Smooth muscle cell (in vitro differentiated cells): ENCODE measurements around the gene DGKG. TPM values are rescaled to one million over a fixed set of nuclear protein-coding genes. Genes with fewer than 3 reads are reported as not detected.

ENCODE experiments used
- DNase-seq: peaks from one replicate; lab custom pipeline; 2025; ENCODE audit not compliant: unreplicated experiment; lab: John Stamatoyannopoulos, UW
- H2AFZ ChIP-seq: fragments of 200-600 bp; sonication (generic); 2 replicates; pipeline ENCODE4 v1.6.0; 2016; ENCODE audit warnings: antibody characterized with exemption, low read depth, mild to moderate bottlenecking
- H3F3A ChIP-seq: fragments of 200-600 bp; sonication (generic); 2 replicates; pipeline ENCODE4 v1.6.0; 2017; ENCODE audit warnings: antibody characterized with exemption, low read depth
- H3K27ac ChIP-seq: fragments of 200-600 bp; sonication (generic); 2 replicates; pipeline ENCODE4 v1.5.1; 2016; ENCODE audit warnings: low read depth, mild to moderate bottlenecking
- H3K27me3 ChIP-seq: fragments of 200-600 bp; sonication (generic); 2 replicates; pipeline ENCODE4 v1.6.1; 2016; ENCODE audit warnings: low read depth, mild to moderate bottlenecking
- H3K36me3 ChIP-seq: fragments of 200-600 bp; sonication (generic); 2 replicates; pipeline ENCODE4 v1.5.1; 2016; ENCODE audit warnings: low read depth
- H3K4me1 ChIP-seq: fragments of 200-600 bp; sonication (generic); 2 replicates; pipeline ENCODE4 v1.5.1; 2016; ENCODE audit warnings: low read depth
- H3K4me2 ChIP-seq: fragments of 200-600 bp; sonication (generic); 2 replicates; pipeline ENCODE4 v1.6.0; 2016; ENCODE audit warnings: mild to moderate bottlenecking
- H3K4me3 ChIP-seq: fragments of 200-600 bp; sonication (generic); 2 replicates; pipeline ENCODE4 v1.5.1; 2016; ENCODE audit warnings: mild to moderate bottlenecking
- H3K79me2 ChIP-seq: fragments of 200-600 bp; sonication (generic); 2 replicates; pipeline ENCODE4 v1.6.0; 2016; ENCODE audit warnings: low read depth, mild to moderate bottlenecking
- H3K9ac ChIP-seq: fragments of 200-600 bp; sonication (generic); 2 replicates; pipeline ENCODE4 v1.6.0; 2016; ENCODE audit warnings: low read depth
- H3K9me3 ChIP-seq: fragments of 200-600 bp; sonication (generic); replicated peaks from 2 replicates; pipeline ENCODE4 v1.5.1; 2016; ENCODE audit warnings: low read depth
- H4K20me1 ChIP-seq: fragments of 200-600 bp; sonication (generic); 2 replicates; pipeline ENCODE4 v1.6.0; 2016; ENCODE audit warnings: low read depth
- CTCF ChIP-seq: fragments of 200-600 bp; sonication (generic); IDR thresholded peaks from 2 replicates; pipeline ENCODE4 v1.5.1; 2017; ENCODE audit warnings: borderline replicate concordance, mild to moderate bottlenecking, antibody characterized with exemption; ENCODE audit not compliant: insufficient read depth, poor library complexity, severe bottlenecking
- WGBS: methylation state at CpG from one replicate; pipeline ENCODE4 v1.1.7; 2016; ENCODE audit warnings: low lambda C conversion rate; 5-methylcytosine and 5-hydroxymethylcytosine counted together
- polyA plus RNA-seq: library from polyadenylated mRNA; unstranded; fragments of >200 nt; fragmentation: Nextera tagmentation; extraction: Ambion mirVana; gene quantifications from 2 replicates; pipeline ENCODE4 v1.2.1, GENCODE V29; 2016
- total RNA-seq: library from RNA; depleted of rRNA; stranded (reverse); fragments of >200 nt; gene quantifications from 2 replicates; pipeline ENCODE4 v1.2.3, GENCODE V29; 2014

The DGKG gene
- total and polyA plus RNA-seq, 2 experiments from 2014 or later = 0.64 TPM; not detected in 1

- peak overlapping the region; percentile 18 for H3K27ac ChIP-seq
- no peaks in the 10 kb centered on the region for H3K79me2 ChIP-seq
- no peaks in the 10 kb centered on the region for H3K27me3 ChIP-seq
- DNase-seq = no peak
- H3K4me1 ChIP-seq = no peaks in the 10 kb centered on the region
- peak overlapping the region; percentile 25 for H3K4me2 ChIP-seq
- H3K9ac ChIP-seq = no peak overlapping the region
- H4K20me1 ChIP-seq = no peaks in the 10 kb centered on the region
- no peak for TF ChIP-seq CTCF
- H2AFZ ChIP-seq = no peak overlapping the region
- no peaks in the 10 kb centered on the region for H3F3A ChIP-seq
- H3K4me3 ChIP-seq = no peak overlapping the region
- H3K9me3 ChIP-seq = no peaks in the 10 kb centered on the region
- no peaks in the 10 kb centered on the region for H3K36me3 ChIP-seq
- 21% methylated on average over 2 of the region's 2 CpGs for WGBS
These were observed 80.9 kb downstream of the DGKG start for GRCh38 chr3:186281176-186281575.

GRCh38 chr3:186280737-186281136, 81.3 kb downstream of the DGKG start:
- no peak overlapping the region for H2AFZ ChIP-seq
- no peak for DNase-seq
- H3K36me3 ChIP-seq = no peaks in the 10 kb centered on the region
- H3K27me3 ChIP-seq = no peaks in the 10 kb centered on the region
- TF ChIP-seq CTCF = no peak
- H3K79me2 ChIP-seq = no peaks in the 10 kb centered on the region
- WGBS = 55% methylated on average over 3 of the region's 3 CpGs
- peak overlapping the region; percentile 25 for H3K4me2 ChIP-seq
- no peaks in the 10 kb centered on the region for H4K20me1 ChIP-seq
- H3K9me3 ChIP-seq = no peaks in the 10 kb centered on the region
- no peak overlapping the region for H3K4me3 ChIP-seq
- H3K9ac ChIP-seq = no peak overlapping the region
- no peak overlapping the region for H3K27ac ChIP-seq
- no peaks in the 10 kb centered on the region for H3F3A ChIP-seq
- H3K4me1 ChIP-seq = no peaks in the 10 kb centered on the region

- 39% methylated on average over 10 of the region's 10 CpGs for WGBS
- Histone ChIP-seq H4K20me1 (no peaks in the 10 kb centered on the region), H3K27me3 (no peaks in the 10 kb centered on the region), H3K36me3 (no peaks in the 10 kb centered on the region), H2AFZ (no peak overlapping the region), H3K9me3 (no peaks in the 10 kb centered on the region), H3K4me3 (no peak overlapping the region), H3K79me2 (no peaks in the 10 kb centered on the region), H3K4me2 (no peak overlapping the region), H3K9ac (no peak overlapping the region), H3K27ac (no peak overlapping the region), H3F3A (no peaks in the 10 kb centered on the region), H3K4me1 (no peaks in the 10 kb centered on the region)
- TF ChIP-seq CTCF = peak; percentile 59
- no peak for DNase-seq
These were observed 84.6 kb downstream of the DGKG start for GRCh38 chr3:186277268-186277909.

- Histone ChIP-seq H3K4me1 (no peaks in the 10 kb centered on the region), H3K27me3 (no peaks in the 10 kb centered on the region), H2AFZ (no peak overlapping the region), H3K36me3 (no peaks in the 10 kb centered on the region), H3K9ac (no peak overlapping the region), H3K4me2 (no peak overlapping the region), H3F3A (no peaks in the 10 kb centered on the region), H4K20me1 (no peaks in the 10 kb centered on the region), H3K4me3 (no peak overlapping the region), H3K9me3 (no peaks in the 10 kb centered on the region), H3K27ac (no peak overlapping the region), H3K79me2 (no peaks in the 10 kb centered on the region)
- 91% methylated on average over 5 of the region's 5 CpGs for WGBS
- TF ChIP-seq CTCF = no peak
- no peak for DNase-seq
These were observed 86.6 kb downstream of the DGKG start for GRCh38 chr3:186275436-186275835.
